Choroid plexus epithelial cell (primary cell): Measurements from ENCODE around the gene ZNF652.

Experiments used
- DNase-seq: peaks from one replicate; pipeline ENCODE4 v3.0.0-alpha.2; 2010; ENCODE audit warnings: low read depth
- H3K4me3 ChIP-seq: 2 replicates; pipeline ENCODE4 v1.5.1; 2011; ENCODE audit warnings: low read depth, mild to moderate bottlenecking, control low read depth, low read length, moderate library complexity
- TF ChIP-seq, protein P1 (sequence below): conservative IDR thresholded peaks from 2 replicates; pipeline ENCODE4 v1.5.1; 2011; ENCODE audit warnings: low read depth, mild to moderate bottlenecking, control low read depth, inconsistent platforms, low read length, moderate library complexity

ZNF652 gene

GRCh38 chr17:49351572-49352140 is 10.4 kb downstream of the ZNF652 start:
- no peak overlapping the region for H3K4me3 ChIP-seq
- DNase-seq, result no peak
- TF ChIP-seq, protein P1, sequence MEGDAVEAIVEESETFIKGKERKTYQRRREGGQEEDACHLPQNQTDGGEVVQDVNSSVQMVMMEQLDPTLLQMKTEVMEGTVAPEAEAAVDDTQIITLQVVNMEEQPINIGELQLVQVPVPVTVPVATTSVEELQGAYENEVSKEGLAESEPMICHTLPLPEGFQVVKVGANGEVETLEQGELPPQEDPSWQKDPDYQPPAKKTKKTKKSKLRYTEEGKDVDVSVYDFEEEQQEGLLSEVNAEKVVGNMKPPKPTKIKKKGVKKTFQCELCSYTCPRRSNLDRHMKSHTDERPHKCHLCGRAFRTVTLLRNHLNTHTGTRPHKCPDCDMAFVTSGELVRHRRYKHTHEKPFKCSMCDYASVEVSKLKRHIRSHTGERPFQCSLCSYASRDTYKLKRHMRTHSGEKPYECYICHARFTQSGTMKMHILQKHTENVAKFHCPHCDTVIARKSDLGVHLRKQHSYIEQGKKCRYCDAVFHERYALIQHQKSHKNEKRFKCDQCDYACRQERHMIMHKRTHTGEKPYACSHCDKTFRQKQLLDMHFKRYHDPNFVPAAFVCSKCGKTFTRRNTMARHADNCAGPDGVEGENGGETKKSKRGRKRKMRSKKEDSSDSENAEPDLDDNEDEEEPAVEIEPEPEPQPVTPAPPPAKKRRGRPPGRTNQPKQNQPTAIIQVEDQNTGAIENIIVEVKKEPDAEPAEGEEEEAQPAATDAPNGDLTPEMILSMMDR, result no peak

GRCh38 chr17:49349541-49349940 is 12.5 kb downstream of the ZNF652 start:
- TF ChIP-seq, protein P1, result no peak
- no peak for DNase-seq
- H3K4me3 ChIP-seq, result no peak overlapping the region

- no peak for DNase-seq
- H3K4me3 ChIP-seq, result no peak overlapping the region
- TF ChIP-seq, protein P1, result no peak
Measured at GRCh38 chr17:49344914-49345313, 17.1 kb downstream of the ZNF652 start.

DNA sequence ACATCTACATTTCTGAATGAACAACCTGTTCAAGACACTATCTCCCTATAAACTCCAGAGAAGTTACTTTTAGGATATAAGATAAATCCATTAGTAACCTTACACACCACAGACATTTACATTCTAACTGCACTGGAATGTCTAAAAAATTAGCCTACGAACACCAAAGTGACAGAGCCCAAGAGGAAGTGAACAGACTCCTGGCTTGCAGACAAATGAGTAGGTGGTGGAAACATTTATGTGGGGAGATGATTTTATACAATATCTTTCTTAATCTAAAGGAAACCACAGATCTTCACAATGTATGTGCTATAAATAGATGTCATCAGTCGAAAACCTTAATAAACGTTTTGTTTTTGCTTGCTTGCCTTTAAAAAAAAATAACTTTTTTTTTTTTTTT is 18.8 kb downstream of the ZNF652 start:
- TF ChIP-seq, protein P1, result no peak
- DNase-seq, result peak; percentile 28
- H3K4me3 ChIP-seq, result no peak overlapping the region

GRCh38 chr17:49342575-49342936 is 19.5 kb downstream of the ZNF652 start:
- H3K4me3 ChIP-seq, result no peak overlapping the region
- TF ChIP-seq, protein P1, result no peak

GRCh38 chr17:49341356-49341755 is 20.7 kb downstream of the ZNF652 start:
- TF ChIP-seq, protein P1, result no peak
- no peak overlapping the region for H3K4me3 ChIP-seq
- DNase-seq, result peak; percentile 27

More at GRCh38 chr17:49342575-49342936, 19.5 kb downstream of the ZNF652 start:
- DNase-seq, result no peak

GRCh38 chr17:49339354-49339753 is 22.7 kb downstream of the ZNF652 start:
- H3K4me3 ChIP-seq, result no peak overlapping the region
- DNase-seq, result no peak
- TF ChIP-seq, protein P1, result no peak
